Measurements from ENCODE around the gene GAP43.

GAP43 gene

GRCh38 chr3:115627180-115628074 lies 4.1 kb downstream of the GAP43 start:
- no peak for DNase-seq

- DNase-seq = no peak
Observed at GRCh38 chr3:115628075-115628412, 4.7 kb downstream of the GAP43 start.

- no peak for DNase-seq
Observed at GRCh38 chr3:115630850-115631249, 7.5 kb downstream of the GAP43 start.

GRCh38 chr3:115632026-115632425 lies 8.7 kb downstream of the GAP43 start:
- no peak for DNase-seq

- DNase-seq = no peak
Observed at GRCh38 chr3:115633467-115633866, 10.2 kb downstream of the GAP43 start.

GRCh38 chr3:115634052-115634451 lies 10.7 kb downstream of the GAP43 start:
- no peak for DNase-seq

- no peak for DNase-seq
Observed at GRCh38 chr3:115635406-115635805, 12.1 kb downstream of the GAP43 start.

- no peak for DNase-seq
Observed at GRCh38 chr3:115638241-115638640, 14.9 kb downstream of the GAP43 start.

GRCh38 chr3:115638991-115639390 lies 15.7 kb downstream of the GAP43 start:
- DNase-seq = no peak

- DNase-seq = no peak
Observed at GRCh38 chr3:115644391-115644790, 21.1 kb downstream of the GAP43 start.

GRCh38 chr3:115646027-115646690 lies 22.8 kb downstream of the GAP43 start:
- DNase-seq = no peak

- DNase-seq = no peak
Observed at GRCh38 chr3:115648559-115648958, 25.2 kb downstream of the GAP43 start.

GRCh38 chr3:115651087-115651486 lies 27.8 kb downstream of the GAP43 start:
- no peak for DNase-seq

GRCh38 chr3:115651599-115651998 lies 28.3 kb downstream of the GAP43 start:
- no peak for DNase-seq

GRCh38 chr3:115652738-115653137 lies 29.4 kb downstream of the GAP43 start:
- no peak for DNase-seq

GRCh38 chr3:115655761-115656282 lies 32.5 kb downstream of the GAP43 start:
- no peak for DNase-seq

- DNase-seq = no peak
Observed at GRCh38 chr3:115657168-115657567, 33.9 kb downstream of the GAP43 start.

- DNase-seq = no peak
Observed at GRCh38 chr3:115658032-115658336, 34.7 kb downstream of the GAP43 start.

- peak; percentile 68 for DNase-seq
Observed at GRCh38 chr3:115658337-115659181, 35.2 kb downstream of the GAP43 start.

GRCh38 chr3:115659253-115660220 lies 36.2 kb downstream of the GAP43 start:
- no peak for DNase-seq

- DNase-seq = no peak
Observed at GRCh38 chr3:115660646-115661337, 37.5 kb downstream of the GAP43 start.

GRCh38 chr3:115662356-115662755 lies 39.0 kb downstream of the GAP43 start:
- DNase-seq = no peak

All from stimulated activated CD4-positive, alpha-beta T cell treated with anti-CD3 and anti-CD28 coated beads, Interleukin-4, amount 100 ng/mL, for 1 hour (primary cell).